HL-60 (cell line): ENCODE results near the gene DPH7.

Experiments
- DNase-seq, 2 experiments: peaks; one replicate each; pipeline ENCODE4 v3.0.0-alpha.2; 2010 to 2020; ENCODE audit warnings: low read depth in 1 of 2, low spot score in 1 of 2
- H3K27ac ChIP-seq: fragments of 250-450 bp; sonication (Bioruptor Pico); replicated peaks from 2 replicates; pipeline ENCODE4 v1.5.1; 2020; ENCODE audit warnings: mild to moderate bottlenecking, moderate library complexity
- H3K27me3 ChIP-seq: fragments of 250-450 bp; sonication (Bioruptor Pico); 2 replicates; pipeline ENCODE4 v1.5.1; 2021; ENCODE audit warnings: mild to moderate bottlenecking, moderate library complexity; ENCODE audit not compliant: insufficient read depth, poor library complexity, severe bottlenecking
- H3K4me3 ChIP-seq: replicated peaks from 2 replicates; pipeline ENCODE4 v1.5.1; 2011; ENCODE audit warnings: mild to moderate bottlenecking, control low read depth, low read length; ENCODE audit not compliant: insufficient read depth
- CTCF ChIP-seq: IDR thresholded peaks from one replicate; pipeline ENCODE4 v1.5.1; 2011; ENCODE audit warnings: low read length, control low read depth, inconsistent platforms; ENCODE audit not compliant: insufficient read depth
- GABPA ChIP-seq: IDR thresholded peaks from 2 replicates; pipeline ENCODE4 v1.6.1; 2012; ENCODE audit warnings: low read depth
- POLR2AphosphoS5 ChIP-seq: IDR thresholded peaks from 2 replicates; pipeline ENCODE4 v1.6.1; 2012; ENCODE audit warnings: low read depth
- REST ChIP-seq: IDR thresholded peaks from 2 replicates; pipeline ENCODE4 v1.6.1; 2012; ENCODE audit warnings: low read depth; ENCODE audit not compliant: insufficient replicate concordance
- SPI1 ChIP-seq: IDR thresholded peaks from 2 replicates; pipeline ENCODE4 v1.6.1; 2012; ENCODE audit warnings: low read depth, mild to moderate bottlenecking, borderline replicate concordance

DPH7 gene

GRCh38 chr9:137614631-137615386, 36.1 kb upstream of the DPH7 start:
- Histone ChIP-seq H3K27ac (no peak overlapping the region), H3K27me3 (no peaks in the 10 kb centered on the region), H3K4me3 (no peak overlapping the region)
- no peak for DNase-seq
- TF ChIP-seq POLR2AphosphoS5, result no peak; the same call in 1 of the 2 replicates
- no peak for TF ChIP-seq CTCF
- no peak for TF ChIP-seq SPI1
- TF ChIP-seq GABPA, result no peak
- TF ChIP-seq REST, result no peak

GRCh38 chr9:137613738-137614523, 35.2 kb upstream of the DPH7 start:
- Histone ChIP-seq H3K27ac (no peak overlapping the region), H3K27me3 (no peaks in the 10 kb centered on the region), H3K4me3 (no peak overlapping the region)
- TF ChIP-seq GABPA (no peak), CTCF (no peak), POLR2AphosphoS5 (no peak), SPI1 (no peak), REST (no peak)
- DNase-seq, result no peak

- no peak for TF ChIP-seq SPI1
- no peak for TF ChIP-seq GABPA
- 0 out of 2 replicates have a peak, but pooled peaks have one; percentile 11 for TF ChIP-seq POLR2AphosphoS5
- TF ChIP-seq CTCF, result no peak
- no peak for TF ChIP-seq REST
- Histone ChIP-seq H3K27me3 (no peaks in the 10 kb centered on the region), H3K27ac (no peak overlapping the region), H3K4me3 (no peak overlapping the region)
- no peak for DNase-seq
Observed at GRCh38 chr9:137613259-137613658, 34.5 kb upstream of the DPH7 start.
